HFFc6 (cell line): ENCODE measurements around the gene TMEM61. TPM values are rescaled to one million over a fixed set of nuclear protein-coding genes. Genes with fewer than 3 reads are reported as not detected.
A peak's percentile ranks its signal among the peaks of the same experiment; 100 is the strongest.

Source experiments
- DNase-seq: peaks from one replicate; pipeline ENCODE4 v3.0.0-alpha.2; 2018
- H3K27ac Mint-ChIP-seq: 2 replicates; pipeline ENCODE4 v1.8.0; 2020; ENCODE audit warnings: mild to moderate bottlenecking, mixed read lengths
- H3K27me3 Mint-ChIP-seq: 2 replicates; pipeline ENCODE4 v1.8.0; 2021; ENCODE audit warnings: mild to moderate bottlenecking, moderate library complexity, mixed read lengths; ENCODE audit not compliant: insufficient read depth
- H3K36me3 Mint-ChIP-seq: 2 replicates; pipeline ENCODE4 v1.8.0; 2021; ENCODE audit warnings: low read depth, mixed read lengths
- H3K4me1 Mint-ChIP-seq: 2 replicates; pipeline ENCODE4 v1.8.0; 2020; ENCODE audit warnings: low read depth, mixed read lengths
- H3K4me3 Mint-ChIP-seq: 2 replicates; pipeline ENCODE4 v1.8.0; 2020; ENCODE audit warnings: mild to moderate bottlenecking, moderate library complexity, mixed read lengths
- H3K9me3 Mint-ChIP-seq: 2 replicates; pipeline ENCODE4 v1.8.0; 2020; ENCODE audit warnings: mild to moderate bottlenecking, mixed read lengths
- total RNA-seq, 6 experiments: library from RNA; stranded (reverse); fragmentation: NEBNext Ultra II Directional; extraction: Animal tissue kit (Norgen Biotek cat#: 25700); gene quantifications; 2 replicates in 1 of 6; 3 replicates in 5 of 6; pipeline ENCODE4 v1.2.3, GENCODE V29; 2021
- TF ChIP-seq, protein P1 (sequence below): fragments of 200-600 bp; sonication (generic); IDR thresholded peaks from 2 replicates; pipeline ENCODE4 v1.5.0; 2021; ENCODE audit warnings: antibody characterized with exemption, mild to moderate bottlenecking

Gene TMEM61
- total RNA-seq, 6 experiments from 2014 or later = not detected

DNA sequence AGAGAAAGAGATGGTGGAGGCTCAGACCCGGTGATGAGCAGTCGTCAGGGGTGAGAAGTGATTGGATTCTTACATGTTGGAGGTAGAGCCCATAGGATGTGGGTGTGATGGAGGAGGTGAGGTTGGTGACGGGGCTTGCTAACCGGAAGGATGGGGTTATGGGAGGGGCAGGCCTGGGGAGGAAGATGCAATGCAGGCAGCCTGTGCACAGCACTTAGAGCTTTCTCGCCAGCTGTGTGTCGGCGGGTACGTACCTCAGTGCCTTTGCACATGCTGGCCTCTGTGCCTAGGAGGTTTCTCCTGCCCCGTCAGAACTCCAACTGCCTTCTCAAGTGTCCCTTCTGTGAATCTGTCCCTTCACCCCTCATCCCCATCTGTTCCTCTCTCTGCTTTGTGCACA lies 15.4 kb downstream of the TMEM61 start:
- TF ChIP-seq, protein P1, sequence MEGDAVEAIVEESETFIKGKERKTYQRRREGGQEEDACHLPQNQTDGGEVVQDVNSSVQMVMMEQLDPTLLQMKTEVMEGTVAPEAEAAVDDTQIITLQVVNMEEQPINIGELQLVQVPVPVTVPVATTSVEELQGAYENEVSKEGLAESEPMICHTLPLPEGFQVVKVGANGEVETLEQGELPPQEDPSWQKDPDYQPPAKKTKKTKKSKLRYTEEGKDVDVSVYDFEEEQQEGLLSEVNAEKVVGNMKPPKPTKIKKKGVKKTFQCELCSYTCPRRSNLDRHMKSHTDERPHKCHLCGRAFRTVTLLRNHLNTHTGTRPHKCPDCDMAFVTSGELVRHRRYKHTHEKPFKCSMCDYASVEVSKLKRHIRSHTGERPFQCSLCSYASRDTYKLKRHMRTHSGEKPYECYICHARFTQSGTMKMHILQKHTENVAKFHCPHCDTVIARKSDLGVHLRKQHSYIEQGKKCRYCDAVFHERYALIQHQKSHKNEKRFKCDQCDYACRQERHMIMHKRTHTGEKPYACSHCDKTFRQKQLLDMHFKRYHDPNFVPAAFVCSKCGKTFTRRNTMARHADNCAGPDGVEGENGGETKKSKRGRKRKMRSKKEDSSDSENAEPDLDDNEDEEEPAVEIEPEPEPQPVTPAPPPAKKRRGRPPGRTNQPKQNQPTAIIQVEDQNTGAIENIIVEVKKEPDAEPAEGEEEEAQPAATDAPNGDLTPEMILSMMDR = no peak
- Mint-ChIP-seq H3K9me3 (no peaks in the 10 kb centered on the region), H3K27me3 (peaks cover 33% of the 10 kb centered on the region), H3K4me3 (no peak overlapping the region), H3K4me1 (peaks cover 13% of the 10 kb centered on the region), H3K36me3 (no peaks in the 10 kb centered on the region), H3K27ac (no peak overlapping the region)
- no peak for DNase-seq

DNA sequence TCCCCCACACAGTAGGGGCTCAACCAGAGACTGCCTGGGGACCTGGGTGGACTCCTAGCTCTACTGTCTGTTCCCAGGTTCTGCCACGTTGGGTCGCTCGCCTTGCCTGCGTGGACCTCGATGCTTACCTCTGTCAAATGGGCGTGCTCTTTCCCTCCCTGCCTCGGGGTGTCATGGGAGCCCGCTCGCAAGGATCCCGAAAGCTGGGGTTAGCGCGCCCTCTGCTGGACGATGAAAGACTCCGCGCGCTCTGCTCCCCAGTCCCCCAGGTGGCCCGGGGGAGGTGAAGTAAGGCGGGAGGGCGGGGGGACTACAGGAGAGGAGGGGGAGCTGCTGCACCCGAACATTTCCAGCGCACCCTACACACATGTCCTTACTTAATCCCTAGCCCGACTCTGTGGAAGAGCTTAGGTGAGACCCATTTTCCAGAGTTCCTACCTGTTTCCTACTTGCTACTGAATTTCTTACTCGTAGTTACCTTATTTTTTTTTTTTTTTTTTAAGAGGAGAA lies 16.0 kb downstream of the TMEM61 start:
- H3K9me3 Mint-ChIP-seq = no peaks in the 10 kb centered on the region
- H3K4me3 Mint-ChIP-seq = peak overlapping the region; percentile 23; the same call in 1 of the 2 replicates
- H3K27me3 Mint-ChIP-seq = peaks cover 33% of the 10 kb centered on the region
- H3K36me3 Mint-ChIP-seq = no peaks in the 10 kb centered on the region
- DNase-seq = peak; percentile 37
- TF ChIP-seq, protein P1 = peak; percentile 94
- no peak overlapping the region for H3K27ac Mint-ChIP-seq
- H3K4me1 Mint-ChIP-seq = peaks cover 13% of the 10 kb centered on the region

DNA sequence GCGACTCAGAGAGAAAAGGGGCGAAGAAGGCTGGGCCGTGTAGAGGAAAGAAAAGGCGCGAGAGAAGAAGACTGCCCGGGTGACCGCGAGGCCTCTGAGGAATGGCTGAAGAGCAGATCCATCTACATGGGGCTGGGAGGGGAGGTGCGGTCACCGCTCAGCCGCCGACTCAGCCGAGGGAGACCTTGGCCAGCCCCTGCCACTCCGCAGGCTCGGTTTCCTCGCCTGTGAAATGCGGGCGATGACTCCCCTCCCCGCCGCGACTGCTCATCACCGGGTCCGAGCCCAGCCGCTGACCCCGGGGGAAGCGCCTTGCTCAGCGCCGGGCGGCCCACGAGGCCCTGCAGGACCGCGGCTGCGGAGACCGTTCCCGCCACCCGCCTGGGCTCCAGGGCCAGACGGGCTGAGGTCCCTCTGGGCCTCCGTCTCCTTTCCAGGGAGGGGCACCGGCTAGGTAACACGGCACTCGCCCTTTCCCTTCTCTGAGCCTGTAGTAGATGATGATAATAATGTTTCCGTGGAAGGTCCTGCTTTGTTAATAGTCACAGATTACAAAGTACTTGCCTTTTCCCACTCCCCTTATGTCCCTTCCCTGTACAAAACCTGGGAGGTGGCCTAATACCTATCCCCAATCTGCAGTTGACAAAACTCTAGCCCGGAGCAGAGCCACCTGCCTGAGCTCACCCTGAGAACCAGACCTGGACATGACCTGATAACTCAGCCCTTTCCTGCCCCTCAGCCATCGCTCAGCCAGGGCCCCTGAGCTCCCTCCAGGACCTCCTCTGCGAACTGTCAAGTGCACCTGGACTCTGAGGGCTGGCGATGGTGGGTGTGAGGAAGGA lies 16.7 kb downstream of the TMEM61 start:
- no peak overlapping the region for H3K27ac Mint-ChIP-seq
- peak; percentile 4 for DNase-seq
- TF ChIP-seq, protein P1 = no peak
- H3K4me1 Mint-ChIP-seq = peaks cover 13% of the 10 kb centered on the region
- H3K27me3 Mint-ChIP-seq = peaks cover 28% of the 10 kb centered on the region
- H3K4me3 Mint-ChIP-seq = peak overlapping the region; percentile 23; the same call in 1 of the 2 replicates
- no peaks in the 10 kb centered on the region for H3K36me3 Mint-ChIP-seq
- H3K9me3 Mint-ChIP-seq = no peaks in the 10 kb centered on the region

DNA sequence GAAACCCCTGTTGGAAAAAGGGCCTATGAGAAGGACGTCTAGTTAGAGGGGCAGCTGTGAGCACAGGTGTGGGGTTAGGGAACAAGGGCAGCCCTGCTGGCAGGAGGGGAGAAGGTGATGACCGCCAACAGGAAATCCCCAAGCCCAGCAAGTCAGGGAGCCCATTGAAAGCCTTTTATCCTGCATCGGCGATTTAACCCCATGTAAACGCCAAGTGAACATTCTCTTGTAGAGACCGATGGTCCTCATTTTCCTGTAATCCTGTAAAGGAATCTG lies 17.2 kb downstream of the TMEM61 start:
- peaks cover 13% of the 10 kb centered on the region for H3K4me1 Mint-ChIP-seq
- no peak overlapping the region for H3K4me3 Mint-ChIP-seq
- no peak for DNase-seq
- H3K27ac Mint-ChIP-seq = no peak overlapping the region
- H3K36me3 Mint-ChIP-seq = no peaks in the 10 kb centered on the region
- H3K9me3 Mint-ChIP-seq = no peaks in the 10 kb centered on the region
- peaks cover 28% of the 10 kb centered on the region for H3K27me3 Mint-ChIP-seq
- TF ChIP-seq, protein P1 = no peak

DNA sequence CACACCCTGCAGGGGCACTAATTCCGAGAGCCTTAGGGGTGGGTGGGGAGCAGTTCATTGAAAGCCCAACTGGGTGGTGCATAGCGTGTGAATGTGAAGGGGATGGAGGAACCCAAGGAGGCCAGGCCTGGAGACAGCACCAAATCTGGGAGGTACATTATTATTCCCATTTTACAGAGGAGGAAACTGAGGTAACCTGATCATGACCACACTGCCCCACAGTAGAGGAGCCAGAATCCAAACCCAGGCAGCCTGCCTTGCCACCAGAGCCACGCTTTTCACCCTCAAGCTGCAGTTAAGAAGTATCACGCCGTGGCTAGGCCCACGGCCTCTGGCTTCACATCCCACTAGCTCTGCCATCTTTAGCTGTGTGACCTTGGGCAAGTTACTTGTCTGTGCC lies 17.7 kb downstream of the TMEM61 start:
- Mint-ChIP-seq H3K9me3 (no peaks in the 10 kb centered on the region), H3K4me3 (no peak overlapping the region), H3K36me3 (no peaks in the 10 kb centered on the region), H3K27ac (no peak overlapping the region), H3K27me3 (peaks cover 28% of the 10 kb centered on the region), H3K4me1 (peaks cover 13% of the 10 kb centered on the region)
- DNase-seq = no peak
- TF ChIP-seq, protein P1 = no peak
